ENCODE results near the gene LNP1. TPM values are rescaled to one million over a fixed set of nuclear protein-coding genes. Genes with fewer than 3 reads are reported as not detected.

The LNP1 gene
- total and polyA plus RNA-seq, 10 of the 15 experiments (the other 5 are each of a cell fraction or from before 2014, with no cell fraction given): 2.1 to 4.2 (median 2.7) TPM

DNA sequence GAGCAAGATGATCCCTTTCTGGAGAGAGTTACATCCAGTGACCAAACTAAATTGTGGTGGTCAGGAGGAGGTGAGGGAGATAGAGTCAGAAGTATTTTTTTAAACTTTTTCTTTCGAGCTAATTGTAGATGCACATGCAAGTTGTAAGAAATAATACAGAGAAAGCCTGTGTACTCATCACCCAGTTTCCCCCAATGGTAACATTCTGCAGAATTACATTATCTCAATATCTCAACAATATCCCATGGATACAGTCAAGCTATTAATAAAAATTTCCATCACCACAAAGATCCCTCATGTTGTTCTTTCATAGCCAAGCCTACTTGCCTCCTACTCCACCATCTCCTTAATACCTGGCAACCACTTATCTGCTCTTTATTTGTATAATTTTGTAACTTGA, 87.8 kb downstream of the LNP1 start:
- Histone ChIP-seq H2AFZ (ENCODE audit: control insufficient read depth, low read depth, low read length) (no peak overlapping the region), H3K4me1 (ENCODE audit: control insufficient read depth, insufficient read depth, low read length) (peaks cover 3% of the 10 kb centered on the region), H3K4me3 (no peak overlapping the region), H3K27ac (ENCODE audit: control insufficient read depth, insufficient read depth) (no peak overlapping the region), H3K79me2 (ENCODE audit: control insufficient read depth, insufficient read depth, low read length) (no peaks in the 10 kb centered on the region; the same call in 1 of the 2 replicates), H3K9me3 (replicated peaks; ENCODE audit: control insufficient read depth, insufficient read depth, low read length) (no peaks in the 10 kb centered on the region), H3K4me2 (ENCODE audit: control insufficient read depth, insufficient read depth) (no peak overlapping the region), H3K36me3 (ENCODE audit: control insufficient read depth in 2 of 2, insufficient read depth in 2 of 2, low read length in 1 of 2) (no peaks in the 10 kb centered on the region), H3K9ac (ENCODE audit: control insufficient read depth, insufficient read depth, low read length) (no peak overlapping the region), H3K27me3 (replicated peaks in 1 of 2; ENCODE audit: control insufficient read depth in 2 of 2, insufficient read depth in 2 of 2, low read length in 1 of 2) (no peaks in the 10 kb centered on the region), H4K20me1 (ENCODE audit: control insufficient read depth, insufficient read depth) (no peaks in the 10 kb centered on the region)
- ATAC-seq (no peak), DNase-seq (ENCODE audit: low read depth, low spot score) (no peak), FAIRE-seq (no peak)
- in situ Hi-C loops (cut with MboI): no loop called here
- POLR2A ChIA-PET: no interaction called here
- WGBS (ENCODE audit: insufficient coverage, insufficient replicate concordance, low lambda C conversion rate, missing lambda C conversion rate): 77% methylated on average over 1 of the region's 1 CpG
- intact Hi-C loops (cut with micrococcal nuclease; ENCODE audit: unreplicated experiment): no loop called here
- CTCF ChIA-PET: no interaction called here
- SMC1A ChIA-PET (ENCODE audit: uncharacterized antibody, unreplicated experiment): interaction anchor here (0.6 kb wide), 1 partner anchor 100 kb away, joined by 6 read pairs; no protein-coding TSS in a partner anchor
- no TSS peak for BruUV-seq (replicated peaks)
- RAD21 ChIA-PET (ENCODE audit: unreplicated experiment): no interaction called here
- TF ChIP-seq CREM (IDR thresholded peaks at IDR 0.05; ENCODE audit: low read depth) (no peak), MEF2A (IDR thresholded peaks at IDR 0.05; ENCODE audit: insufficient read depth, low read depth, low read length) (no peak), RB1 (IDR thresholded peaks at IDR 0.05; ENCODE audit: borderline replicate concordance) (no peak), TCF7 (IDR thresholded peaks at IDR 0.05; ENCODE audit: borderline replicate concordance) (no peak), MYB (IDR thresholded peaks at IDR 0.05; ENCODE audit: borderline replicate concordance, low read depth, low read length) (no peak), CEBPB (IDR thresholded peaks at IDR 0.05; ENCODE audit: borderline replicate concordance in 1 of 2, low read depth in 2 of 2, low read length in 2 of 2) (no peak), KDM1A (IDR thresholded peaks at IDR 0.05; ENCODE audit: borderline replicate concordance) (no peak), RUNX3 (IDR thresholded peaks at IDR 0.05; ENCODE audit: low read length) (no peak), BHLHE40 (IDR thresholded peaks at IDR 0.05; ENCODE audit: borderline replicate concordance in 1 of 2, low read depth in 2 of 2, low read length in 1 of 2) (no peak), ZZZ3 (IDR thresholded peaks at IDR 0.05; ENCODE audit: control insufficient read depth, insufficient read length, low read depth) (no peak), ZNF217 (IDR thresholded peaks at IDR 0.05) (no peak), CHD2 (IDR thresholded peaks at IDR 0.05; ENCODE audit: borderline replicate concordance, low read depth, low read length) (no peak), SMAD5 (IDR thresholded peaks at IDR 0.05; ENCODE audit: low read depth) (no peak)
- TF ChIP-seq, protein P1, sequence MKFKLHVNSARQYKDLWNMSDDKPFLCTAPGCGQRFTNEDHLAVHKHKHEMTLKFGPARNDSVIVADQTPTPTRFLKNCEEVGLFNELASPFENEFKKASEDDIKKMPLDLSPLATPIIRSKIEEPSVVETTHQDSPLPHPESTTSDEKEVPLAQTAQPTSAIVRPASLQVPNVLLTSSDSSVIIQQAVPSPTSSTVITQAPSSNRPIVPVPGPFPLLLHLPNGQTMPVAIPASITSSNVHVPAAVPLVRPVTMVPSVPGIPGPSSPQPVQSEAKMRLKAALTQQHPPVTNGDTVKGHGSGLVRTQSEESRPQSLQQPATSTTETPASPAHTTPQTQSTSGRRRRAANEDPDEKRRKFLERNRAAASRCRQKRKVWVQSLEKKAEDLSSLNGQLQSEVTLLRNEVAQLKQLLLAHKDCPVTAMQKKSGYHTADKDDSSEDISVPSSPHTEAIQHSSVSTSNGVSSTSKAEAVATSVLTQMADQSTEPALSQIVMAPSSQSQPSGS (IDR thresholded peaks at IDR 0.05; ENCODE audit: low read length): no peak
- TF ChIP-seq, protein P2, sequence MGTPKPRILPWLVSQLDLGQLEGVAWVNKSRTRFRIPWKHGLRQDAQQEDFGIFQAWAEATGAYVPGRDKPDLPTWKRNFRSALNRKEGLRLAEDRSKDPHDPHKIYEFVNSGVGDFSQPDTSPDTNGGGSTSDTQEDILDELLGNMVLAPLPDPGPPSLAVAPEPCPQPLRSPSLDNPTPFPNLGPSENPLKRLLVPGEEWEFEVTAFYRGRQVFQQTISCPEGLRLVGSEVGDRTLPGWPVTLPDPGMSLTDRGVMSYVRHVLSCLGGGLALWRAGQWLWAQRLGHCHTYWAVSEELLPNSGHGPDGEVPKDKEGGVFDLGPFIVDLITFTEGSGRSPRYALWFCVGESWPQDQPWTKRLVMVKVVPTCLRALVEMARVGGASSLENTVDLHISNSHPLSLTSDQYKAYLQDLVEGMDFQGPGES (IDR thresholded peaks at IDR 0.05): no peak
- TF ChIP-seq, protein P3, sequence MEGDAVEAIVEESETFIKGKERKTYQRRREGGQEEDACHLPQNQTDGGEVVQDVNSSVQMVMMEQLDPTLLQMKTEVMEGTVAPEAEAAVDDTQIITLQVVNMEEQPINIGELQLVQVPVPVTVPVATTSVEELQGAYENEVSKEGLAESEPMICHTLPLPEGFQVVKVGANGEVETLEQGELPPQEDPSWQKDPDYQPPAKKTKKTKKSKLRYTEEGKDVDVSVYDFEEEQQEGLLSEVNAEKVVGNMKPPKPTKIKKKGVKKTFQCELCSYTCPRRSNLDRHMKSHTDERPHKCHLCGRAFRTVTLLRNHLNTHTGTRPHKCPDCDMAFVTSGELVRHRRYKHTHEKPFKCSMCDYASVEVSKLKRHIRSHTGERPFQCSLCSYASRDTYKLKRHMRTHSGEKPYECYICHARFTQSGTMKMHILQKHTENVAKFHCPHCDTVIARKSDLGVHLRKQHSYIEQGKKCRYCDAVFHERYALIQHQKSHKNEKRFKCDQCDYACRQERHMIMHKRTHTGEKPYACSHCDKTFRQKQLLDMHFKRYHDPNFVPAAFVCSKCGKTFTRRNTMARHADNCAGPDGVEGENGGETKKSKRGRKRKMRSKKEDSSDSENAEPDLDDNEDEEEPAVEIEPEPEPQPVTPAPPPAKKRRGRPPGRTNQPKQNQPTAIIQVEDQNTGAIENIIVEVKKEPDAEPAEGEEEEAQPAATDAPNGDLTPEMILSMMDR (IDR thresholded peaks at IDR 0.05 in 2 of 3, conservative IDR thresholded peaks at IDR 0.05 in 1 of 3; ENCODE audit: control insufficient read depth in 2 of 3, extremely low read depth in 1 of 3, insufficient read depth in 1 of 3, low read depth in 3 of 3, low read length in 3 of 3): no peak
